GM18526 (cell line): ENCODE data around the gene LIN9.

Source experiments
- POLR2A ChIP-seq: IDR thresholded peaks from 3 replicates; pipeline ENCODE4 v1.6.1; 2011; ENCODE audit not compliant: insufficient read length; ENCODE audit errors: extremely low read depth

Gene LIN9

GRCh38 chr1:226329237-226329636 is 20.3 kb upstream of the LIN9 start:
- no peak for TF ChIP-seq POLR2A

GRCh38 chr1:226327761-226328162 is 18.8 kb upstream of the LIN9 start:
- TF ChIP-seq POLR2A, result no peak

GRCh38 chr1:226325178-226325577 is 16.2 kb upstream of the LIN9 start:
- TF ChIP-seq POLR2A, result no peak

GRCh38 chr1:226324479-226324878 is 15.5 kb upstream of the LIN9 start:
- TF ChIP-seq POLR2A, result no peak

- TF ChIP-seq POLR2A, result no peak
Observed at GRCh38 chr1:226322986-226323385, 14.0 kb upstream of the LIN9 start.

- TF ChIP-seq POLR2A, result no peak
Observed at GRCh38 chr1:226320930-226321329, 12.0 kb upstream of the LIN9 start.

- TF ChIP-seq POLR2A, result no peak
Observed at GRCh38 chr1:226318471-226318870, 9.5 kb upstream of the LIN9 start.

GRCh38 chr1:226314055-226314454 is 5.1 kb upstream of the LIN9 start:
- TF ChIP-seq POLR2A, result no peak

- no peak for TF ChIP-seq POLR2A
Observed at GRCh38 chr1:226312065-226312464, 3.1 kb upstream of the LIN9 start.

GRCh38 chr1:226311376-226311775 is 2.4 kb upstream of the LIN9 start:
- TF ChIP-seq POLR2A, result no peak

GRCh38 chr1:226310637-226311195 is 1.8 kb upstream of the LIN9 start:
- TF ChIP-seq POLR2A, result no peak

GRCh38 chr1:226310245-226310540 is 1.2 kb upstream of the LIN9 start:
- TF ChIP-seq POLR2A, result no peak

- TF ChIP-seq POLR2A, result no peak
Observed at GRCh38 chr1:226309398-226310244, 657 bp upstream of the LIN9 start.

- TF ChIP-seq POLR2A, result no peak
Observed at GRCh38 chr1:226308166-226308722, 720 bp downstream of the LIN9 start.

- TF ChIP-seq POLR2A, result no peak
Observed at GRCh38 chr1:226306425-226306824, 2.5 kb downstream of the LIN9 start.

GRCh38 chr1:226305184-226305583 is 3.8 kb downstream of the LIN9 start:
- no peak for TF ChIP-seq POLR2A

- TF ChIP-seq POLR2A, result no peak
Observed at GRCh38 chr1:226304291-226304955, 4.5 kb downstream of the LIN9 start.

GRCh38 chr1:226302731-226303130 is 6.2 kb downstream of the LIN9 start:
- TF ChIP-seq POLR2A, result no peak
